Measurements from ENCODE around the gene SERPINH1.

Gene SERPINH1

DNA sequence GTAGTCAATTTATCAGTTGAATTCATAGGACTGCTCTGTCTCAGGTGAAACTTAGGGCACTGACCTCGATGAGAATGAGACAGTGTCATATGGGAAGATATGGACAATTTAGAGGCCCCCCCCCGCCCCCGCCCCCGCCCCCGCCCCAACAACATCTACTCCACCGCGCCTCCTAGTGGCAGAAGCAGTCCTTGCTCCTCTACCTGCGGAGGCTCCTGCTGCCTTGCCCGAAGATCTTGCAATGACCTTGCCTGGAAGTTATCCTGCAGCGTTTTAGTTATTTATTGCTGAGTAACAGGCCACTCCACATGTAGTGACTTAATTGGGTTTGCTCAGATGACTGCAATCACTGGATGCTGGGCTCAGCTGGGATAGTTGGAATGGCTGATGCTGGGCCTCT, 15.2 kb downstream of the SERPINH1 start:
- ChIA-PET CTCF (interaction anchor here (0.5 to 0.7 kb wide), 4 partner anchors 29 to 924 kb away, joined by 3 to 5 read pairs (median 4); partner anchors contain the start of gene MAP6), POLR2A (ENCODE audit: low non-redundant PET) (no interaction called here)
- TF ChIP-seq, protein P1, sequence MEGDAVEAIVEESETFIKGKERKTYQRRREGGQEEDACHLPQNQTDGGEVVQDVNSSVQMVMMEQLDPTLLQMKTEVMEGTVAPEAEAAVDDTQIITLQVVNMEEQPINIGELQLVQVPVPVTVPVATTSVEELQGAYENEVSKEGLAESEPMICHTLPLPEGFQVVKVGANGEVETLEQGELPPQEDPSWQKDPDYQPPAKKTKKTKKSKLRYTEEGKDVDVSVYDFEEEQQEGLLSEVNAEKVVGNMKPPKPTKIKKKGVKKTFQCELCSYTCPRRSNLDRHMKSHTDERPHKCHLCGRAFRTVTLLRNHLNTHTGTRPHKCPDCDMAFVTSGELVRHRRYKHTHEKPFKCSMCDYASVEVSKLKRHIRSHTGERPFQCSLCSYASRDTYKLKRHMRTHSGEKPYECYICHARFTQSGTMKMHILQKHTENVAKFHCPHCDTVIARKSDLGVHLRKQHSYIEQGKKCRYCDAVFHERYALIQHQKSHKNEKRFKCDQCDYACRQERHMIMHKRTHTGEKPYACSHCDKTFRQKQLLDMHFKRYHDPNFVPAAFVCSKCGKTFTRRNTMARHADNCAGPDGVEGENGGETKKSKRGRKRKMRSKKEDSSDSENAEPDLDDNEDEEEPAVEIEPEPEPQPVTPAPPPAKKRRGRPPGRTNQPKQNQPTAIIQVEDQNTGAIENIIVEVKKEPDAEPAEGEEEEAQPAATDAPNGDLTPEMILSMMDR (conservative IDR thresholded peaks at IDR 0.05; ENCODE audit: low read depth), result no peak; the same call in 1 of the 2 replicates
- peak; percentile 52 for DNase-seq (ENCODE audit: low spot score)
- H3K27ac ChIP-seq, result peak overlapping the region; percentile 46; the same call in 1 of the 2 replicates

- H3K27ac ChIP-seq, result no peak overlapping the region
- TF ChIP-seq, protein P1 (conservative IDR thresholded peaks at IDR 0.05; ENCODE audit: low read depth), result no peak
- no peak for DNase-seq (ENCODE audit: low spot score)
- POLR2A ChIA-PET (ENCODE audit: low non-redundant PET), result no interaction called here
- CTCF ChIA-PET, result interaction anchor here (0.7 kb wide), 1 partner anchor 590 kb away, joined by 3 read pairs; the partner anchor contains the start of gene NEU3
These were observed 16.9 kb downstream of the SERPINH1 start for GRCh38 chr11:75578977-75579376.

GRCh38 chr11:75579841-75580240, 17.8 kb downstream of the SERPINH1 start:
- POLR2A ChIA-PET (ENCODE audit: low non-redundant PET), result no interaction called here
- TF ChIP-seq, protein P1 (conservative IDR thresholded peaks at IDR 0.05; ENCODE audit: low read depth), result no peak
- no peak for DNase-seq (ENCODE audit: low spot score)
- CTCF ChIA-PET, result no interaction called here
- H3K27ac ChIP-seq, result no peak overlapping the region

DNA sequence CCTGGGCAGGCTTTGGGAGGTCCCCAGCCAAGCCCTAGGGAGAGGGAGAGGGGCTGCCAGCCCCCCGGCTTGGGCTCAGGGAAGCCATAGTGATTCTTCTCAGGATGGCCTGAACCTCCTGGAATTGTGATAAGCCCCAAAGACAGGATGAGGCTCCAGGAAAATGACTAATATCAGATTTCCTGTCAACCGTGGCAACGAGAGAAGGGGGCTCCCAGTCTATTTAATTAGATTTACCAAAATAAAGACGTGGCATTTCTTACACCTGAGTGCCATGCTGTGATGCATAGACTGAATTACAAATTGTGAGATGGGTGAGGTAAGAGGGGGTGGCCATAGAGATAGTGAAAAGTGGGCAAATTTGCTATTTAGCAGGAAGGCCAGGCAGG, 20.4 kb downstream of the SERPINH1 start:
- no peak for DNase-seq (ENCODE audit: low spot score)
- peak overlapping the region; percentile 75 for H3K27ac ChIP-seq
- CTCF ChIA-PET, result interaction anchor here (0.9 kb wide), 1 partner anchor 948 kb away, joined by 3 read pairs; no protein-coding TSS in a partner anchor
- POLR2A ChIA-PET (ENCODE audit: low non-redundant PET), result no interaction called here
- TF ChIP-seq, protein P1 (conservative IDR thresholded peaks at IDR 0.05; ENCODE audit: low read depth), result no peak

- CTCF ChIA-PET, result interaction anchor here (0.5 to 0.9 kb wide), 2 partner anchors 341 to 948 kb away, joined by 3 read pairs; no protein-coding TSS in a partner anchor
These were observed 21.1 kb downstream of the SERPINH1 start for GRCh38 chr11:75582895-75583717.

More at GRCh38 chr11:75582895-75583717, 21.1 kb downstream of the SERPINH1 start:
- peak overlapping the region; percentile 75 for H3K27ac ChIP-seq
- POLR2A ChIA-PET (ENCODE audit: low non-redundant PET), result no interaction called here
- TF ChIP-seq, protein P1 (conservative IDR thresholded peaks at IDR 0.05; ENCODE audit: low read depth), result peak; percentile 23; the same call in 1 of the 2 replicates
- DNase-seq (ENCODE audit: low spot score), result peak; percentile 80
